NCI-H526 (cell line): ENCODE results near the gene MGRN1.
"Not testable (repeated sequence)": the region's sequence is repeated elsewhere in the genome, so short reads cannot be mapped to it uniquely, and the experiment has no call there.

Experiments used
- DNase-seq, 2 experiments: peaks; one replicate each; lab custom pipeline; 2025; lab: John Stamatoyannopoulos, UW

MGRN1 gene

GRCh38 chr16:4733211-4733742, 108.7 kb downstream of the MGRN1 start:
- DNase-seq: no peak

DNA sequence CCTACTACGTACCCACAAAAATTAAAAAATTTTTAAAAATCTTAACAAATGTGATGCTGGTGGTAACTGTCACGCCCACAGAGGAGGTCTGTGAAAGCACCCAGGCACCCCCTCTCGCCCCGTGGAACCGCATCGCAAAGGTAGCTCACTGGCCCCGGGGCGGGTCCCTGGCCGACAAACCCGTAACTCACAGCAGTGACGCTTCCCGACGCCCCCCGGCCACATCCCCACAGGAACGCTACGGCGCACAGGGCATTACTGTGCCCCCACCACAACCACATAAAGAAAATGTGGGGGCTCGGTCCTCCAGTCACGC, 109.1 kb downstream of the MGRN1 start:
- peak in 1 of 2 experiments; percentile 21 for DNase-seq

- DNase-seq: peak; percentile 84 to 93
Observed at GRCh38 chr16:4734063-4734729, 109.6 kb downstream of the MGRN1 start, which contains the start of the genes ANKS3 and DNAAF8. ANKS3 (minus strand) TSS chr16:4734271; CDS start chr16:4730149, 4,122 bp downstream. DNAAF8 (plus strand) TSS chr16:4734537; CDS start chr16:4736515, 1,978 bp downstream.

GRCh38 chr16:4734730-4735535, 110.3 kb downstream of the MGRN1 start:
- peak in 1 of 2 experiments; percentile 81 for DNase-seq

DNA sequence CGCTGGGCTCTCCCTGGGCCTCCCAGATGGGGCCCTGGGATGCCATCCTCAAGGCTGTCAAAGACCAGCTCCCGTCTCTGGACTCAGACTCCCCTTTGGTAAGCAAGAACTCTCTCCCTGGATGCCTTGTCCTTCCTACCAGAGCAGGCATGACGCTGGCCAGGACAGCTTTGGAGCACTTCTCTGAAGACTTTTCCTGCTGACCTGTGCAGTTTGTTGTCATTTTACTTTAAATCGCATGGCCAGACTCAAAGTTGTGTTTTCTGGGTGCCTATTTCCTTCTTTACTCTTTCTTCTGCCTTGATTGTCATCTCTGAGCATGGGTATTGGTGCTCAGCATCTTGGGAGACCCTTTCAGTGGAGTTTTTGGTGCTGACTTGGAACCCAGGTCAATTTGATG, 111.9 kb downstream of the MGRN1 start:
- no peak for DNase-seq

DNA sequence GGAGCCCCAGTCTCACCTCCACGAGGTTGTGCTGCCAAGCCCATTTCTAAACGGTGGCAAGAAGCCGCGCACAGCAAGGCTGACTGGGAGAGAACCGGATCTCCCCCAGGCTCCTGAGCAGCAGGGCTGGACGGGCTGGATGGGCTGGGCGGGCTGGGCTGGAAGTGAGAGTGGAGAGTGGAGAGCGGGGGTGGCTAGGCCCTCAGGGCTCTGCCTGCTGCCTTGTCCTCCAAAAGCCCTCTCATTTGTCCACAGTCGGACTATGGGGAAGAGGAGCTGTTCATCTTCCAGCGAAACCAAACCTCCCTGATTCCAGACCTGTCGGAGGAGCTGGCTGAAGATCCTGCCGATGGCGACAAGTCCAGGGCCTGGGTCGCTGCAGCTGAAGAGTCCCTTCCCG, 112.9 kb downstream of the MGRN1 start:
- DNase-seq: no peak

- DNase-seq: not testable (repeated sequence)
Observed at GRCh38 chr16:4738370-4738769, 113.7 kb downstream of the MGRN1 start.
